ENCODE data around the gene STK16.

GRCh38 chr2:219274361-219274921 lies 29.2 kb downstream of the STK16 start:
- no peak for TF ChIP-seq CTCF (IDR thresholded peaks at IDR 0.05; ENCODE audit: insufficient read depth, low read depth, low read length)
- no peak for TF ChIP-seq EZH2 (IDR thresholded peaks at IDR 0.05; ENCODE audit: insufficient read depth, low read length)

All from astrocyte (in vitro differentiated cells and primary cell).